CD4-positive, alpha-beta T cell (primary cell): Measurements from ENCODE around the gene LCA5L. TPM values are rescaled to one million over a fixed set of nuclear protein-coding genes. Genes with fewer than 3 reads are reported as not detected.

ENCODE experiments used
- ATAC-seq: fragments of 200-7000 bp; cut with Tn5 transposase; one replicate; pipeline ENCODE4 v1.10.0; 2022; ENCODE audit warnings: mild to moderate bottlenecking; ENCODE audit not compliant: poor library complexity
- CTCF ChIA-PET: fragments of 350-600 bp; sonication (Branson Sonifier 250); formaldehyde crosslinking; loops from one replicate; lab custom pipeline; 2021; ENCODE audit warnings: antibody characterized with exemption, inconsistent platforms; lab: Charles Lee
- POLR2A ChIA-PET: fragments of 350-600 bp; sonication (Branson Sonifier 250); formaldehyde crosslinking; loops from one replicate; lab custom pipeline; 2021; ENCODE audit warnings: antibody characterized with exemption, inconsistent platforms; lab: Charles Lee
- DNase-seq, 14 experiments: peaks; one replicate each; pipeline ENCODE4 v3.0.0-alpha.2; 2013 to 2020; ENCODE audit warnings: mixed read lengths in 2 of 14
- H3K27ac ChIP-seq, 2 donors: one replicate each; pipeline versions ENCODE4 v1.5.1 to v1.7.0; 2013; ENCODE audit warnings: low read length in 2 of 2, low read depth in 1 of 2, mild to moderate bottlenecking in 1 of 2
- H3K27me3 ChIP-seq, 2 experiments: 1 replicate in 1 of 2; 2 replicates in 1 of 2; pipeline versions ENCODE4 v1.6.1 to v1.7.0; 2013; ENCODE audit warnings: low read length in 2 of 2, control low read depth in 1 of 2, mild to moderate bottlenecking in 1 of 2, moderate library complexity in 1 of 2; ENCODE audit not compliant: insufficient read depth in 2 of 2, control insufficient read depth in 1 of 2
- H3K36me3 ChIP-seq: one replicate; pipeline ENCODE4 v1.6.1; 2013; ENCODE audit warnings: low read length, control low read depth; ENCODE audit not compliant: insufficient read depth
- H3K4me1 ChIP-seq: one replicate; pipeline ENCODE4 v1.6.1; 2013; ENCODE audit warnings: low read length, control low read depth; ENCODE audit not compliant: insufficient read depth
- H3K4me3 ChIP-seq: one replicate; pipeline ENCODE4 v1.5.1; 2013; ENCODE audit warnings: mild to moderate bottlenecking, low read length, moderate library complexity
- H3K9me3 ChIP-seq, 2 experiments: 1 replicate in 1 of 2; 2 replicates in 1 of 2; pipeline versions ENCODE4 v1.6.1 to v1.7.0; 2013; ENCODE audit warnings: low read length in 2 of 2, mild to moderate bottlenecking in 2 of 2, control low read depth in 1 of 2, moderate library complexity in 1 of 2; ENCODE audit not compliant: control insufficient read depth in 1 of 2, insufficient read depth in 1 of 2
- H3K27ac Mint-ChIP-seq: one replicate; pipeline ENCODE4 v1.8.0; 2020; ENCODE audit warnings: mixed read lengths
- H3K27me3 Mint-ChIP-seq: one replicate; pipeline ENCODE4 v1.8.0; 2021; ENCODE audit warnings: mixed read lengths
- H3K36me3 Mint-ChIP-seq: one replicate; pipeline ENCODE4 v1.8.0; 2021; ENCODE audit warnings: low read depth, mixed read lengths
- H3K4me1 Mint-ChIP-seq: one replicate; pipeline ENCODE4 v1.8.0; 2021; ENCODE audit warnings: low read depth, mixed read lengths
- H3K4me3 Mint-ChIP-seq: one replicate; pipeline ENCODE4 v1.8.0; 2020; ENCODE audit warnings: mild to moderate bottlenecking, mixed read lengths
- H3K9me3 Mint-ChIP-seq: one replicate; pipeline ENCODE4 v1.8.0; 2020; ENCODE audit warnings: mixed read lengths
- intact Hi-C, 2 experiments: fragments of 100-400 bp; cut with DNase I in 1 of 2; cut with micrococcal nuclease in 1 of 2; formaldehyde crosslinking; loops; one replicate each; pipeline versions ENCODE4 v1.15.1 to v1.9.0; 2023 to 2025; cut with DNase I, micrococcal nuclease
- total RNA-seq, 174 experiments: library from RNA in 2 of 174; stranded (reverse) in 2 of 174; gene quantifications; one replicate each; pipeline ENCODE4 v1.2.3 and lab custom pipeline; 2021 to 2026
- TF ChIP-seq, protein P1 (sequence below): fragments of 200-600 bp; IDR thresholded peaks from one replicate; pipeline ENCODE4 v1.8.0; 2022; ENCODE audit warnings: antibody characterized with exemption, mild to moderate bottlenecking

The LCA5L gene
- total RNA-seq, 2 experiments from 2014 or later: 0.17 TPM; not detected in 1

DNA sequence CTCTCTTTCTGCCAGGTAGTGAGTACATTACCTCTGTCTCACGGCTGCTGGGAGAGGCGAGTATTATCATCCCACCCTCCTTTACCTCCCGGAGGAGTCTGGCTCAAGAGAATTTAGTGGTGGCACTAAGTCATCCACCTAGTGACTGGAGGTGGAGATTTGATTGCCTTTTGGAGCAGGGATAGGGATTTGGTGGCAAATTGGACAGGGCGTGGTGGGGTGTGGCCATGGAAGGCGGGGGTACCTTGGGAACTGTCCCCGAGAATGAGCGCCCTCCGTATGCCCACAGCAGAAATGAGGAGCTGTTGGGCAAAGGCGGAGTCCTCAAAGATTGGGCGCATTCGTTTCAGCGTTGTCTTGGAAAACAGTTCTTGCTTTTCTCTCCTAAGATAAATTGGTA, 64.6 kb downstream of the LCA5L start:
- Mint-ChIP-seq H3K27me3 (no peaks in the 10 kb centered on the region), H3K27ac (peak overlapping the region; percentile 88), H3K36me3 (peaks cover 7% of the 10 kb centered on the region), H3K4me1 (peaks cover 36% of the 10 kb centered on the region), H3K4me3 (peak overlapping the region; percentile 93), H3K9me3 (no peaks in the 10 kb centered on the region)
- no peak for ATAC-seq
- Histone ChIP-seq H3K9me3 (no peaks in the 10 kb centered on the region), H3K4me3 (peak overlapping the region; percentile 98), H3K36me3 (peaks cover 6% of the 10 kb centered on the region), H3K27me3 (peaks cover 0 to 2% of the 10 kb centered on the region in 2 experiments), H3K4me1 (peaks cover 23% of the 10 kb centered on the region), H3K27ac (peak overlapping the region; percentile 75 to 85)
- ChIA-PET POLR2A (interaction anchor here (1.2 to 2.0 kb wide), 3 partner anchors 32 to 68 kb away, joined by 3 to 23 read pairs (median 19); partner anchors contain the start of genes BRWD1 and HMGN1), CTCF (interaction anchor here (1.3 kb wide), 1 partner anchor 67 kb away, joined by 3 read pairs; no protein-coding TSS in a partner anchor)
- TF ChIP-seq, protein P1, sequence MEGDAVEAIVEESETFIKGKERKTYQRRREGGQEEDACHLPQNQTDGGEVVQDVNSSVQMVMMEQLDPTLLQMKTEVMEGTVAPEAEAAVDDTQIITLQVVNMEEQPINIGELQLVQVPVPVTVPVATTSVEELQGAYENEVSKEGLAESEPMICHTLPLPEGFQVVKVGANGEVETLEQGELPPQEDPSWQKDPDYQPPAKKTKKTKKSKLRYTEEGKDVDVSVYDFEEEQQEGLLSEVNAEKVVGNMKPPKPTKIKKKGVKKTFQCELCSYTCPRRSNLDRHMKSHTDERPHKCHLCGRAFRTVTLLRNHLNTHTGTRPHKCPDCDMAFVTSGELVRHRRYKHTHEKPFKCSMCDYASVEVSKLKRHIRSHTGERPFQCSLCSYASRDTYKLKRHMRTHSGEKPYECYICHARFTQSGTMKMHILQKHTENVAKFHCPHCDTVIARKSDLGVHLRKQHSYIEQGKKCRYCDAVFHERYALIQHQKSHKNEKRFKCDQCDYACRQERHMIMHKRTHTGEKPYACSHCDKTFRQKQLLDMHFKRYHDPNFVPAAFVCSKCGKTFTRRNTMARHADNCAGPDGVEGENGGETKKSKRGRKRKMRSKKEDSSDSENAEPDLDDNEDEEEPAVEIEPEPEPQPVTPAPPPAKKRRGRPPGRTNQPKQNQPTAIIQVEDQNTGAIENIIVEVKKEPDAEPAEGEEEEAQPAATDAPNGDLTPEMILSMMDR: no peak
- intact Hi-C loops: loop anchor here (2.0 to 10.0 kb wide), 3 partner anchors 32 to 646 kb away; partner anchors contain the start of genes ETS2 (in 1 of the 2) and HMGN1 (in 1 of the 2)
- no peak for DNase-seq

DNA sequence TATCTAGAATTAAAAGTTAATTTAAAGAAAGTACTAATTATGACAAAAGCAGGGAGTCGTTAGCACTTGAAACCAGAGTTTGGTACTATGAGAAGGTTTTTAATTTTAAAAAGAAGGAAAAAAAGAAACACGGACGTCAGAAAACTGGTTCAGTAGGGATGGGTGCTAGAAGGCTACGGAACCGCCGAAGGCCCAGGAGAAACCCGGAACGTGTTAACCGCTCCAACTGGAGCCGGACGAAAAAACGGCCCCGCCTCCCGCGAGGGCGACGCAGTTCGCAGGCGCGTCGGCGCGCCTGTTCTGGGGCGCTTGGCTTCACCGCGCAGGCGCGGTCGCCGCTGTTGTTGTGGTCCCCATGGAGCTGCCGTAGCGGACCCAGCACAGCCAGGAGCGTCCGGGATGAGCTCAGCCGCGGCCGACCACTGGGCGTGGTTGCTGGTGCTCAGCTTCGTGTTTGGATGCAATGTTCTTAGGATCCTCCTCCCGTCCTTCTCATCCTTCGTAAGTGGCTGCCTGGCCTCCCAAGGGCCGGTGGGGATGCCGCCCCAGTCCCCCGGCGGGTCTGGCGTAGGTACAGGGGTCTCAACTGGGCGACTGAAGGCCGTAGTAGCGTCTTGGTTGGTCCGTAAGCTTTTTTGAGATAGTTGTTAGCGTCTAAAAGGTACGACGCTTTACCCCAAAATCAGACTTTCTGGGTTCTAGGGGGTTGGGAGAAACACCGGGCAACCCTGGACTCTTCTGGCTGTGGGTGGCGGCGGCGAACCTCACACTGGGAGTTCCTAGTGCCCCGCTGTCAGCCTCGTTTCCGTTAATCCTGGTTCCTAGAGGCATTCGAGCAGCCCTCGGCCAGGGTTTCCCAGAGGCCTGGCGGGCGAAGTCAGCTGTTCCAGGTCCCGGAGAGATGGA, 65.3 kb downstream of the LCA5L start:
- H3K36me3 ChIP-seq: peaks cover 4% of the 10 kb centered on the region
- ChIA-PET POLR2A (interaction anchor here (0.5 to 2.0 kb wide), 6 partner anchors 31 to 613 kb away, joined by 3 to 23 read pairs (median 6); partner anchors contain the start of genes BRWD1, HMGN1 and PSMG1), CTCF (interaction anchor here (1.0 to 1.5 kb wide), 3 partner anchors 31 to 66 kb away, joined by 3 to 4 read pairs (median 3); partner anchors contain the start of gene HMGN1)
- DNase-seq (peak; percentile 75 to 95 (median 86)), ATAC-seq (peak; percentile 97)
- H3K4me1 ChIP-seq: peaks cover 17% of the 10 kb centered on the region
- TF ChIP-seq, protein P1: no peak
- peak overlapping the region; percentile 88 for H3K27ac Mint-ChIP-seq
- H3K27ac ChIP-seq: peak overlapping the region; percentile 75 to 85
- no peaks in the 10 kb centered on the region for H3K9me3 ChIP-seq
- peak overlapping the region; percentile 98 for H3K4me3 ChIP-seq
- H3K36me3 Mint-ChIP-seq: peaks cover 7% of the 10 kb centered on the region
- H3K27me3 Mint-ChIP-seq: no peaks in the 10 kb centered on the region
- H3K4me1 Mint-ChIP-seq: peaks cover 33% of the 10 kb centered on the region
- no peaks in the 10 kb centered on the region for H3K9me3 Mint-ChIP-seq
- intact Hi-C loops: loop anchor here (2.0 to 10.0 kb wide), 4 partner anchors 29 to 645 kb away; partner anchors contain the start of genes ETS2 (in 1 of the 2) and HMGN1 (in 1 of the 2)
- H3K27me3 ChIP-seq: peaks cover 0 to 2% of the 10 kb centered on the region in 2 experiments
- peak overlapping the region; percentile 93 for H3K4me3 Mint-ChIP-seq

DNA sequence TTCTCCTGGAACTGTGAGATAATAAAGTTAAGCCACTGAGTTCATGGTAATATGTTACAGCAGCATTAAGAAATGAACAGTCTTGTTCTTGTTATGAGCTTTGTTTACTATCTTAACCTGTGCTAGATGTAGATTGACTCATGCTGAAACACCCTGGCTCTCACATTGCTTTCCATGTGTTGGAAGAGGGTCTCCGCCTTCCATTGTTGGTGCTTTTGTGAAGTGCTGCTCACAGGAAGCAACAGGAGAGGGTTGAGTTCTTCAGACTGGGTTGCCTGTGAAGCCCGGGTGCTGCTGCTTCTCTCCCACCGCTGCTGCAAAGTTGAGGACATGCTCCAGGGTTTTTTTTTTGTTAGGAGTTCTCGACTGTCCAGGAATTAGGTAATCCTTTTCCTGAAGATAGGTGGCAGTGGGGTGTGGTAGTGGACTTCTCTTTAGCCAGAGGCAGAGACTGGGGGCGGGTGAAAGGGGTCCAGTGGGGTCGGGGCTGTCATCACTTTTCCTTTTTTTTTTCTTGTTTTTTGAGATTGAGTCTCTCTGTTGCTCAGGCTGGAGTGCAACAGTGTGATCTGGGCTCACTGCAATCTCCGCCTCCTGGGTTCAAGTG, 68.0 kb downstream of the LCA5L start:
- DNase-seq (no peak), ATAC-seq (no peak)
- Histone ChIP-seq H3K4me3 (no peak overlapping the region), H3K36me3 (no peaks in the 10 kb centered on the region), H3K4me1 (peaks cover 11% of the 10 kb centered on the region), H3K27me3 (peaks cover 0 to 2% of the 10 kb centered on the region in 2 experiments), H3K27ac (no peak overlapping the region), H3K9me3 (no peaks in the 10 kb centered on the region)
- TF ChIP-seq, protein P1: no peak
- H3K9me3 Mint-ChIP-seq: no peaks in the 10 kb centered on the region
- no peak overlapping the region for H3K27ac Mint-ChIP-seq
- intact Hi-C loops: loop anchor here in 1 of 2 experiments (2.0 kb wide), 1 partner anchor 27 kb away; no protein-coding TSS in a partner anchor
- no peaks in the 10 kb centered on the region for H3K27me3 Mint-ChIP-seq
- ChIA-PET POLR2A (no interaction called here), CTCF (no interaction called here)
- peaks cover 7% of the 10 kb centered on the region for H3K36me3 Mint-ChIP-seq
- peak overlapping the region; percentile 38 for H3K4me3 Mint-ChIP-seq
- H3K4me1 Mint-ChIP-seq: peaks cover 24% of the 10 kb centered on the region
